Smooth muscle cell (in vitro differentiated cells): ENCODE results near the gene LSM4. TPM values are rescaled to one million over a fixed set of nuclear protein-coding genes. Genes with fewer than 3 reads are reported as not detected.

Experiments
- DNase-seq: peaks from one replicate; lab custom pipeline; 2025; ENCODE audit not compliant: unreplicated experiment; lab: John Stamatoyannopoulos, UW
- H2AFZ ChIP-seq: fragments of 200-600 bp; sonication (generic); 2 replicates; pipeline ENCODE4 v1.6.0; 2016; ENCODE audit warnings: antibody characterized with exemption, low read depth, mild to moderate bottlenecking
- H3F3A ChIP-seq: fragments of 200-600 bp; sonication (generic); 2 replicates; pipeline ENCODE4 v1.6.0; 2017; ENCODE audit warnings: antibody characterized with exemption, low read depth
- H3K27ac ChIP-seq: fragments of 200-600 bp; sonication (generic); 2 replicates; pipeline ENCODE4 v1.5.1; 2016; ENCODE audit warnings: low read depth, mild to moderate bottlenecking
- H3K27me3 ChIP-seq: fragments of 200-600 bp; sonication (generic); 2 replicates; pipeline ENCODE4 v1.6.1; 2016; ENCODE audit warnings: low read depth, mild to moderate bottlenecking
- H3K36me3 ChIP-seq: fragments of 200-600 bp; sonication (generic); 2 replicates; pipeline ENCODE4 v1.5.1; 2016; ENCODE audit warnings: low read depth
- H3K4me1 ChIP-seq: fragments of 200-600 bp; sonication (generic); 2 replicates; pipeline ENCODE4 v1.5.1; 2016; ENCODE audit warnings: low read depth
- H3K4me2 ChIP-seq: fragments of 200-600 bp; sonication (generic); 2 replicates; pipeline ENCODE4 v1.6.0; 2016; ENCODE audit warnings: mild to moderate bottlenecking
- H3K4me3 ChIP-seq: fragments of 200-600 bp; sonication (generic); 2 replicates; pipeline ENCODE4 v1.5.1; 2016; ENCODE audit warnings: mild to moderate bottlenecking
- H3K79me2 ChIP-seq: fragments of 200-600 bp; sonication (generic); 2 replicates; pipeline ENCODE4 v1.6.0; 2016; ENCODE audit warnings: low read depth, mild to moderate bottlenecking
- H3K9ac ChIP-seq: fragments of 200-600 bp; sonication (generic); 2 replicates; pipeline ENCODE4 v1.6.0; 2016; ENCODE audit warnings: low read depth
- H3K9me3 ChIP-seq: fragments of 200-600 bp; sonication (generic); replicated peaks from 2 replicates; pipeline ENCODE4 v1.5.1; 2016; ENCODE audit warnings: low read depth
- H4K20me1 ChIP-seq: fragments of 200-600 bp; sonication (generic); 2 replicates; pipeline ENCODE4 v1.6.0; 2016; ENCODE audit warnings: low read depth
- CTCF ChIP-seq: fragments of 200-600 bp; sonication (generic); IDR thresholded peaks from 2 replicates; pipeline ENCODE4 v1.5.1; 2017; ENCODE audit warnings: borderline replicate concordance, mild to moderate bottlenecking, antibody characterized with exemption; ENCODE audit not compliant: insufficient read depth, poor library complexity, severe bottlenecking
- WGBS: methylation state at CpG from one replicate; pipeline ENCODE4 v1.1.7; 2016; ENCODE audit warnings: low lambda C conversion rate; 5-methylcytosine and 5-hydroxymethylcytosine counted together
- polyA plus RNA-seq: library from polyadenylated mRNA; unstranded; fragments of >200 nt; fragmentation: Nextera tagmentation; extraction: Ambion mirVana; gene quantifications from 2 replicates; pipeline ENCODE4 v1.2.1, GENCODE V29; 2016
- total RNA-seq: library from RNA; depleted of rRNA; stranded (reverse); fragments of >200 nt; gene quantifications from 2 replicates; pipeline ENCODE4 v1.2.3, GENCODE V29; 2014

The LSM4 gene
- total and polyA plus RNA-seq, 2 experiments from 2014 or later = 116 to 156 TPM

GRCh38 chr19:18282021-18282787, 40.7 kb downstream of the LSM4 start:
- peaks cover 38% of the 10 kb centered on the region for H4K20me1 ChIP-seq
- peak overlapping the region; percentile 39 for H3K4me3 ChIP-seq
- H2AFZ ChIP-seq = no peak overlapping the region
- 6% methylated on average over 10 of the region's 27 CpGs for WGBS
- no peaks in the 10 kb centered on the region for H3K9me3 ChIP-seq
- H3F3A ChIP-seq = peaks cover 31% of the 10 kb centered on the region
- peak overlapping the region; percentile 95 for H3K27ac ChIP-seq
- no peaks in the 10 kb centered on the region for H3K27me3 ChIP-seq
- H3K36me3 ChIP-seq = no peaks in the 10 kb centered on the region
- peak overlapping the region; percentile 85 for H3K9ac ChIP-seq
- peaks cover 36% of the 10 kb centered on the region for H3K79me2 ChIP-seq
- peaks cover 21% of the 10 kb centered on the region for H3K4me1 ChIP-seq
- TF ChIP-seq CTCF = no peak
- peak; percentile 100 for DNase-seq
- peak overlapping the region; percentile 73 for H3K4me2 ChIP-seq

GRCh38 chr19:18281082-18282020, 41.5 kb downstream of the LSM4 start, which contains the start of gene JUND:
JUND (minus strand) TSS chr19:18281622; CDS start chr19:18281484, 138 bp downstream.
- H3K4me1 ChIP-seq = peaks cover 15% of the 10 kb centered on the region
- peak within 1 kb of the TSS; percentile 97 for H3K27ac ChIP-seq
- no peak within 1 kb of the TSS for H2AFZ ChIP-seq
- H3F3A ChIP-seq = peaks cover 29% of the 10 kb centered on the region
- H3K9ac ChIP-seq = peak within 1 kb of the TSS; percentile 100
- peaks cover 40% of the 10 kb centered on the region for H3K79me2 ChIP-seq
- DNase-seq = peak; percentile 100
- H3K9me3 ChIP-seq = no peaks in the 10 kb centered on the region
- H3K4me2 ChIP-seq = peak within 1 kb of the TSS; percentile 89
- no peak for TF ChIP-seq CTCF
- peaks cover 47% of the 10 kb centered on the region for H4K20me1 ChIP-seq
- under 1% methylated on average over 96 of the region's 138 CpGs for WGBS
- peak within 1 kb of the TSS; percentile 96 for H3K4me3 ChIP-seq
- H3K27me3 ChIP-seq = no peaks in the 10 kb centered on the region
- no peaks in the 10 kb centered on the region for H3K36me3 ChIP-seq

- no peaks in the 10 kb centered on the region for H3K36me3 ChIP-seq
- TF ChIP-seq CTCF = no peak
- peak overlapping the region; percentile 96 for H3K4me3 ChIP-seq
- H3K27me3 ChIP-seq = no peaks in the 10 kb centered on the region
- peak overlapping the region; percentile 100 for H3K9ac ChIP-seq
- WGBS = under 1% methylated on average over 84 of the region's 111 CpGs
- H3K27ac ChIP-seq = peak overlapping the region; percentile 97
- H3K4me2 ChIP-seq = peak overlapping the region; percentile 89
- peaks cover 15% of the 10 kb centered on the region for H3K4me1 ChIP-seq
- H3F3A ChIP-seq = peaks cover 34% of the 10 kb centered on the region
- H3K79me2 ChIP-seq = peaks cover 40% of the 10 kb centered on the region
- H4K20me1 ChIP-seq = peaks cover 56% of the 10 kb centered on the region
- DNase-seq = peak; percentile 66
- no peak overlapping the region for H2AFZ ChIP-seq
- H3K9me3 ChIP-seq = no peaks in the 10 kb centered on the region
Observed at GRCh38 chr19:18280247-18281081, 42.4 kb downstream of the LSM4 start.
